Loucy (cell line): ENCODE measurements around the gene OSGIN1.

Experiments
- CTCF ChIP-seq: fragments of 200-600 bp; sonication (generic); conservative IDR thresholded peaks from 2 replicates; pipeline ENCODE4 v1.5.1; 2014; ENCODE audit warnings: mild to moderate bottlenecking, antibody characterized with exemption, low read length
- EZH2phosphoT487 ChIP-seq: fragments of 200-600 bp; IDR thresholded peaks from 2 replicates; pipeline ENCODE4 v1.6.1; 2018; ENCODE audit warnings: antibody characterized with exemption, mild to moderate bottlenecking, moderate library complexity, borderline replicate concordance

DNA sequence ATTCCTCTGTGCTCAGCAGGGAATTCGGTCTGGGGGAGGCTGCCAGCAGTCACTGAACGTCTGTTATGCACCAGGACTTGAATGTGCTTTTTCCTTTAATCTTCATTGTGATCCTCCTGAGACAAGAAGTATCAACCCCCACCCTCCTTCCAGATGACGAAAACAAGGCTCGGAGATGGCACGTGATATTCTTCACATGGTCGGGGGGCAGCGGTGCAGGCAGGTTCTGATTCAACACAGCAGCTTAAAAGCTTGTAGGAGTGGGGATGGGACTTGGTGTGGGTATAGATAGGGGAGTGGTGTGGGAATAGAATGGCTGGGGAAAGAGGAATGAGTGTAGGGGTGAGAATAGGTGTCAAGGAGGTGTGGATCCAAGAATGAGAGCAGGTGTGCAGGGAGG, 21.4 kb downstream of the OSGIN1 start:
- TF ChIP-seq CTCF = no peak
- TF ChIP-seq EZH2phosphoT487 = no peak
